Neuronal stem cell (in vitro differentiated cells): ENCODE measurements around the gene SMPD4.
A peak's percentile ranks its signal among the peaks of the same experiment; 100 is the strongest.
"Not testable (repeated sequence)": the region's sequence is repeated elsewhere in the genome, so short reads cannot be mapped to it uniquely, and the experiment has no call there.

Source experiments
- DNase-seq: peaks from one replicate; pipeline ENCODE4 v3.0.0-alpha.2; 2013; ENCODE audit warnings: low spot score
- H2AFZ ChIP-seq: one replicate; pipeline ENCODE4 v1.6.1; 2013; ENCODE audit warnings: mild to moderate bottlenecking, low read length, inconsistent platforms
- H2AK5ac ChIP-seq: 2 replicates; pipeline ENCODE4 v1.6.1; 2013; ENCODE audit warnings: low read depth, mild to moderate bottlenecking, inconsistent platforms, low read length, moderate library complexity, mixed read lengths
- H2BK120ac ChIP-seq: 2 replicates; pipeline ENCODE4 v1.6.1; 2013; ENCODE audit warnings: low read depth, mild to moderate bottlenecking, inconsistent platforms, low read length, moderate library complexity, mixed read lengths
- H2BK12ac ChIP-seq: one replicate; pipeline ENCODE4 v1.6.1; 2013; ENCODE audit warnings: low read length, inconsistent platforms
- H2BK15ac ChIP-seq: 2 replicates; pipeline ENCODE4 v1.6.1; 2013; ENCODE audit warnings: mild to moderate bottlenecking, low read length, inconsistent platforms, mixed read lengths
- H2BK5ac ChIP-seq: one replicate; pipeline ENCODE4 v1.6.1; 2013; ENCODE audit warnings: inconsistent platforms, mild to moderate bottlenecking, low read length, moderate library complexity
- H3K14ac ChIP-seq: one replicate; pipeline ENCODE4 v1.6.1; 2013; ENCODE audit warnings: low read length, inconsistent platforms
- H3K18ac ChIP-seq: 2 replicates; pipeline ENCODE4 v1.6.1; 2013; ENCODE audit warnings: low read length, inconsistent platforms
- H3K23ac ChIP-seq: 2 replicates; pipeline ENCODE4 v1.6.1; 2013; ENCODE audit warnings: low read depth, mild to moderate bottlenecking, mixed read lengths, low read length, inconsistent platforms; ENCODE audit not compliant: poor library complexity
- H3K27ac ChIP-seq: replicated peaks from 3 replicates; pipeline ENCODE4 v1.5.1; 2013; ENCODE audit warnings: low read length, inconsistent platforms
- H3K27me3 ChIP-seq, 3 experiments: 2 replicates each; pipeline ENCODE4 v1.6.1; 2013; ENCODE audit warnings: low read length in 3 of 3, mild to moderate bottlenecking in 2 of 3, inconsistent platforms in 1 of 3, low read depth in 1 of 3, mixed read lengths in 1 of 3, moderate library complexity in 1 of 3; ENCODE audit not compliant: control insufficient read depth in 3 of 3, insufficient read depth in 3 of 3
- H3K36me3 ChIP-seq, 2 donors: replicated peaks in 1 of 2; 2 replicates each; pipeline ENCODE4 v1.6.1; 2013; ENCODE audit warnings: low read length in 2 of 2; ENCODE audit not compliant: control insufficient read depth in 2 of 2, insufficient read depth in 2 of 2
- H3K4ac ChIP-seq: 2 replicates; pipeline ENCODE4 v1.6.1; 2013; ENCODE audit warnings: inconsistent platforms, mild to moderate bottlenecking, low read length, moderate library complexity
- H3K4me1 ChIP-seq, 2 donors: 1 replicate in 1 of 2; 2 replicates in 1 of 2; pipeline ENCODE4 v1.6.1; 2013; ENCODE audit warnings: low read length in 2 of 2, low read depth in 1 of 2; ENCODE audit not compliant: control insufficient read depth in 2 of 2, insufficient read depth in 1 of 2
- H3K4me2 ChIP-seq: one replicate; pipeline ENCODE4 v1.6.1; 2013; ENCODE audit warnings: mild to moderate bottlenecking, low read length, inconsistent platforms; ENCODE audit not compliant: insufficient read depth, poor library complexity, severe bottlenecking
- H3K4me3 ChIP-seq, 2 donors: 2 replicates each; pipeline ENCODE4 v1.5.1; 2013; ENCODE audit warnings: low read length in 2 of 2, mild to moderate bottlenecking in 2 of 2, inconsistent platforms in 1 of 2, moderate library complexity in 1 of 2
- H3K79me1 ChIP-seq: one replicate; pipeline ENCODE4 v1.6.1; 2013; ENCODE audit warnings: low read depth, mild to moderate bottlenecking, inconsistent platforms, low read length, moderate library complexity
- H3K9ac ChIP-seq: one replicate; pipeline ENCODE4 v1.6.1; 2013; ENCODE audit warnings: mild to moderate bottlenecking, low read depth, low read length, inconsistent platforms; ENCODE audit not compliant: poor library complexity
- H3K9me3 ChIP-seq, 2 donors: replicated peaks in 1 of 2; 2 replicates each; pipeline versions ENCODE3 to v1.6.1; 2013; ENCODE audit warnings: low read length in 2 of 2, mild to moderate bottlenecking in 2 of 2, inconsistent platforms in 1 of 2, low read depth in 1 of 2, mixed read lengths in 1 of 2, moderate library complexity in 1 of 2; ENCODE audit not compliant: control insufficient read depth in 2 of 2, insufficient read depth in 1 of 2
- H4K8ac ChIP-seq: one replicate; pipeline ENCODE4 v1.6.1; 2013; ENCODE audit warnings: low read depth, mild to moderate bottlenecking, inconsistent platforms, low read length, moderate library complexity
- H4K91ac ChIP-seq: one replicate; pipeline ENCODE4 v1.6.1; 2013; ENCODE audit warnings: low read length, low read depth, mild to moderate bottlenecking, inconsistent platforms; ENCODE audit not compliant: poor library complexity
- WGBS, 2 donors: extraction: QIAGEN DNeasy Blood & Tissue Kit; methylation state at CpG; one replicate each; pipeline ENCODE4 v1.1.7; 2013; ENCODE audit warnings: missing lambda C conversion rate in 2 of 2, mixed read lengths in 1 of 2; ENCODE audit not compliant: insufficient read length in 2 of 2, insufficient replicate concordance in 1 of 2; ENCODE audit errors: extremely low coverage in 2 of 2; 5-methylcytosine and 5-hydroxymethylcytosine counted together

SMPD4 gene

GRCh38 chr2:130136546-130136945 lies 44.9 kb downstream of the SMPD4 start:
- H3K4me3 ChIP-seq, H2BK5ac ChIP-seq, H3K9me3 ChIP-seq, H2BK12ac ChIP-seq, DNase-seq, H2BK15ac ChIP-seq, H3K36me3 ChIP-seq, H3K9ac ChIP-seq, H2AK5ac ChIP-seq, H3K27me3 ChIP-seq, H2AFZ ChIP-seq, H2BK120ac ChIP-seq, H3K23ac ChIP-seq, H4K91ac ChIP-seq, H3K79me1 ChIP-seq, H3K14ac ChIP-seq, H3K4ac ChIP-seq, H3K4me1 ChIP-seq, H3K4me2 ChIP-seq, H3K27ac ChIP-seq: not testable (repeated sequence)
- H4K8ac ChIP-seq: peak overlapping the region; percentile 43
- H3K18ac ChIP-seq: peak overlapping the region; percentile 83
- no CpG with 5 or more reads among the region's 10 CpGs for WGBS, 2 donors

GRCh38 chr2:130135692-130136541 lies 45.5 kb downstream of the SMPD4 start:
- no peak overlapping the region for H3K4me2 ChIP-seq
- H3K36me3 ChIP-seq: no peaks in the 10 kb centered on the region
- peak overlapping the region; percentile 61 for H2AK5ac ChIP-seq
- no peak overlapping the region for H3K23ac ChIP-seq
- H3K9me3 ChIP-seq: no peaks in the 10 kb centered on the region
- H2BK12ac ChIP-seq: peak overlapping the region; percentile 10
- no peak overlapping the region for H4K91ac ChIP-seq
- WGBS, 2 donors: no CpG with 5 or more reads among the region's 15 CpGs
- H3K27ac ChIP-seq: no peak overlapping the region
- no peak overlapping the region for H3K9ac ChIP-seq
- no peak for DNase-seq
- H3K4me1 ChIP-seq: no peaks in the 10 kb centered on the region
- no peak overlapping the region for H2BK5ac ChIP-seq
- H2BK15ac ChIP-seq: no peak overlapping the region
- peak overlapping the region; percentile 43 for H4K8ac ChIP-seq
- H2BK120ac ChIP-seq: no peak overlapping the region
- peak overlapping the region; percentile 83 for H3K18ac ChIP-seq
- no peak overlapping the region for H3K4ac ChIP-seq
- H3K4me3 ChIP-seq: no peak overlapping the region
- no peaks in the 10 kb centered on the region for H3K27me3 ChIP-seq
- H3K14ac ChIP-seq: peak overlapping the region; percentile 38
- peaks cover 2% of the 10 kb centered on the region for H3K79me1 ChIP-seq
- H2AFZ ChIP-seq: no peak overlapping the region

GRCh38 chr2:130129120-130129829 lies 52.1 kb downstream of the SMPD4 start, which contains the start of gene POTEF:
Gene POTEF, minus strand, starts transcription at chr2:130129222. Its CDS starts 8,707 bp downstream, at chr2:130120515.
- H3K4me1 ChIP-seq, H3K14ac ChIP-seq, H2BK15ac ChIP-seq, H4K8ac ChIP-seq, H3K27me3 ChIP-seq, H3K9ac ChIP-seq, H3K9me3 ChIP-seq, H3K18ac ChIP-seq, H2BK12ac ChIP-seq, H2BK5ac ChIP-seq, H4K91ac ChIP-seq, H3K27ac ChIP-seq, H3K23ac ChIP-seq, H3K4me2 ChIP-seq, DNase-seq, H2AK5ac ChIP-seq, H3K79me1 ChIP-seq, H2BK120ac ChIP-seq, H2AFZ ChIP-seq, H3K36me3 ChIP-seq, H3K4ac ChIP-seq: not testable (repeated sequence)
- H3K4me3 ChIP-seq: peak within 1 kb of the TSS in 1 of 2 donors; percentile 32
- no CpG with 5 or more reads among the region's 29 CpGs for WGBS, 2 donors

GRCh38 chr2:130128464-130128863 lies 52.9 kb downstream of the SMPD4 start:
- not testable (repeated sequence) for H3K9ac ChIP-seq, H3K9me3 ChIP-seq, H3K27ac ChIP-seq, H3K27me3 ChIP-seq, H3K36me3 ChIP-seq, H2BK5ac ChIP-seq, H3K23ac ChIP-seq, H2BK15ac ChIP-seq, H3K4me2 ChIP-seq, H3K14ac ChIP-seq, H2BK12ac ChIP-seq, H3K4ac ChIP-seq, H3K79me1 ChIP-seq, H2BK120ac ChIP-seq, H2AFZ ChIP-seq, H3K4me1 ChIP-seq, DNase-seq, H2AK5ac ChIP-seq, H4K91ac ChIP-seq, H4K8ac ChIP-seq, H3K18ac ChIP-seq
- WGBS, 2 donors: no CpG with 5 or more reads among the region's 14 CpGs
- peak overlapping the region in 1 of 2 donors; percentile 32 for H3K4me3 ChIP-seq
